ENCODE measurements around the gene CAMTA1.
A peak's percentile ranks its signal among the peaks of the same experiment; 100 is the strongest.

CAMTA1 gene

GRCh38 chr1:7573481-7573880 lies 788.2 kb downstream of the CAMTA1 start:
- no peak for DNase-seq

- peak; percentile 58 for DNase-seq
Observed at GRCh38 chr1:7574121-7575040, 789.1 kb downstream of the CAMTA1 start.

GRCh38 chr1:7575041-7575400 lies 789.8 kb downstream of the CAMTA1 start:
- DNase-seq: no peak

GRCh38 chr1:7576946-7577657 lies 791.8 kb downstream of the CAMTA1 start:
- DNase-seq: no peak

GRCh38 chr1:7578206-7578605 lies 793.0 kb downstream of the CAMTA1 start:
- DNase-seq: no peak

- no peak for DNase-seq
Observed at GRCh38 chr1:7579016-7579415, 793.8 kb downstream of the CAMTA1 start.

GRCh38 chr1:7579831-7580804 lies 794.9 kb downstream of the CAMTA1 start:
- DNase-seq: no peak

- no peak for DNase-seq
Observed at GRCh38 chr1:7580923-7581753, 795.9 kb downstream of the CAMTA1 start.

GRCh38 chr1:7581754-7582459 lies 796.7 kb downstream of the CAMTA1 start:
- no peak for DNase-seq

GRCh38 chr1:7582460-7582972 lies 797.3 kb downstream of the CAMTA1 start:
- no peak for DNase-seq

- no peak for DNase-seq
Observed at GRCh38 chr1:7583291-7584096, 798.2 kb downstream of the CAMTA1 start.

- no peak for DNase-seq
Observed at GRCh38 chr1:7584157-7584556, 798.9 kb downstream of the CAMTA1 start.

- DNase-seq: no peak
Observed at GRCh38 chr1:7584643-7585042, 799.4 kb downstream of the CAMTA1 start.

GRCh38 chr1:7585216-7585907 lies 800.1 kb downstream of the CAMTA1 start:
- no peak for DNase-seq

GRCh38 chr1:7586031-7586941 lies 801.0 kb downstream of the CAMTA1 start:
- DNase-seq: no peak

- no peak for DNase-seq
Observed at GRCh38 chr1:7587108-7587772, 802.0 kb downstream of the CAMTA1 start.

GRCh38 chr1:7587773-7588456 lies 802.7 kb downstream of the CAMTA1 start:
- no peak for DNase-seq

All from right forelimb (tissue), 1 donor.